IMR-90 (cell line): ENCODE data around the gene GABPB2.

Experiments used
- MAFK ChIP-seq: IDR thresholded peaks from 2 replicates; pipeline ENCODE4 v1.6.1; 2012; ENCODE audit warnings: low read depth, low read length, improper control_type of control experiment
- NFE2L2 ChIP-seq: fragments of 150-350 bp; IDR thresholded peaks from 2 replicates; pipeline ENCODE4 v1.6.1; 2016; ENCODE audit warnings: low read depth, mild to moderate bottlenecking, low read length
- POLR2A ChIP-seq: IDR thresholded peaks from 2 replicates; pipeline ENCODE4 v1.6.1; 2012; ENCODE audit warnings: mild to moderate bottlenecking, low read depth, low read length
- RFX5 ChIP-seq: IDR thresholded peaks from 2 replicates; pipeline ENCODE4 v1.8.0; 2012; ENCODE audit warnings: low read depth, mild to moderate bottlenecking, low read length, moderate library complexity
- SMC3 ChIP-seq: fragments of 150-350 bp; IDR thresholded peaks from 2 replicates; pipeline ENCODE4 v1.6.1; 2016; ENCODE audit warnings: low read depth, mild to moderate bottlenecking, antibody characterized with exemption, low read length, moderate library complexity
- TF ChIP-seq, protein P1 (sequence below): conservative IDR thresholded peaks from 2 replicates; pipeline ENCODE4 v1.5.1; 2012; ENCODE audit warnings: mild to moderate bottlenecking, low read depth, low read length, improper control_type of control experiment

DNA sequence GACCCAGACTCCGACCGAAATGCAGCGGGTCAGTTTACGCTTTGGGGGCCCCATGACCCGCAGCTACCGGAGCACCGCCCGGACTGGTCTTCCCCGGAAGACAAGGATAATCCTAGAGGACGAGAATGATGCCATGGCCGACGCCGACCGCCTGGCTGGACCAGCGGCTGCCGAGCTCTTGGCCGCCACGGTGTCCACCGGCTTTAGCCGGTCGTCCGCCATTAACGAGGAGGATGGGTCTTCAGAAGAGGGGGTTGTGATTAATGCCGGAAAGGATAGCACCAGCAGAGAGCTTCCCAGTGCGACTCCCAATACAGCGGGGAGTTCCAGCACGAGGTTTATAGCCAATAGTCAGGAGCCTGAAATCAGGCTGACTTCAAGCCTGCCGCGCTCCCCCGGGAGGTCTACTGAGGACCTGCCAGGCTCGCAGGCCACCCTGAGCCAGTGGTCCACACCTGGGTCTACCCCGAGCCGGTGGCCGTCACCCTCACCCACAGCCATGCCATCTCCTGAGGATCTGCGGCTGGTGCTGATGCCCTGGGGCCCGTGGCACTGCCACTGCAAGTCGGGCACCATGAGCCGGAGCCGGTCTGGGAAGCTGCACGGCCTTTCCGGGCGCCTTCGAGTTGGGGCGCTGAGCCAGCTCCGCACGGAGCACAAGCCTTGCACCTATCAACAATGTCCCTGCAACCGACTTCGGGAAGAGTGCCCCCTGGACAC lies 22.5 kb upstream of the GABPB2 start:
- TF ChIP-seq NFE2L2 (no peak), MAFK (no peak), SMC3 (no peak), POLR2A (peak; percentile 15; the same call in 1 of the 2 replicates), RFX5 (no peak)
- TF ChIP-seq, protein P1, sequence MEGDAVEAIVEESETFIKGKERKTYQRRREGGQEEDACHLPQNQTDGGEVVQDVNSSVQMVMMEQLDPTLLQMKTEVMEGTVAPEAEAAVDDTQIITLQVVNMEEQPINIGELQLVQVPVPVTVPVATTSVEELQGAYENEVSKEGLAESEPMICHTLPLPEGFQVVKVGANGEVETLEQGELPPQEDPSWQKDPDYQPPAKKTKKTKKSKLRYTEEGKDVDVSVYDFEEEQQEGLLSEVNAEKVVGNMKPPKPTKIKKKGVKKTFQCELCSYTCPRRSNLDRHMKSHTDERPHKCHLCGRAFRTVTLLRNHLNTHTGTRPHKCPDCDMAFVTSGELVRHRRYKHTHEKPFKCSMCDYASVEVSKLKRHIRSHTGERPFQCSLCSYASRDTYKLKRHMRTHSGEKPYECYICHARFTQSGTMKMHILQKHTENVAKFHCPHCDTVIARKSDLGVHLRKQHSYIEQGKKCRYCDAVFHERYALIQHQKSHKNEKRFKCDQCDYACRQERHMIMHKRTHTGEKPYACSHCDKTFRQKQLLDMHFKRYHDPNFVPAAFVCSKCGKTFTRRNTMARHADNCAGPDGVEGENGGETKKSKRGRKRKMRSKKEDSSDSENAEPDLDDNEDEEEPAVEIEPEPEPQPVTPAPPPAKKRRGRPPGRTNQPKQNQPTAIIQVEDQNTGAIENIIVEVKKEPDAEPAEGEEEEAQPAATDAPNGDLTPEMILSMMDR: peak; percentile 43
